Prostate gland (tissue), 2 donors: Measurements from ENCODE around the gene ZNF423. TPM values are rescaled to one million over a fixed set of nuclear protein-coding genes. Genes with fewer than 3 reads are reported as not detected.
A peak's percentile ranks its signal among the peaks of the same experiment; 100 is the strongest.

Experiments
- DNase-seq: peaks from one replicate; pipeline ENCODE4 v3.0.0-alpha.2; 2019; ENCODE audit warnings: low spot score
- H3K27ac ChIP-seq, 2 donors: fragments of 200-600 bp; sonication (generic); 2 replicates each; pipeline ENCODE4 v1.5.1; 2017 to 2019
- H3K27me3 ChIP-seq: fragments of 200-600 bp; sonication (generic); replicated peaks from 2 replicates; pipeline ENCODE4 v1.5.1; 2019; ENCODE audit not compliant: insufficient read depth
- H3K36me3 ChIP-seq, 2 donors: fragments of 200-600 bp; sonication (generic); 1 replicate in 1 of 2; 2 replicates in 1 of 2; pipeline versions ENCODE4 v1.5.1 to v1.8.1; 2017 to 2019
- H3K4me1 ChIP-seq: fragments of 200-600 bp; sonication (generic); replicated peaks from 2 replicates; pipeline ENCODE4 v1.5.1; 2019
- H3K4me3 ChIP-seq, 2 donors: fragments of 200-600 bp; sonication (generic); 2 replicates each; pipeline ENCODE4 v1.5.1; 2017 to 2019
- H3K9me3 ChIP-seq: fragments of 200-600 bp; sonication (generic); 2 replicates; pipeline ENCODE4 v1.5.1; 2017
- CTCF ChIP-seq, 4 experiments: fragments of 200-600 bp in 2 of 4; fragments of 450-650 bp in 2 of 4; sonication (generic) in 2 of 4; IDR thresholded peaks; 1 replicate in 3 of 4; 2 replicates in 1 of 4; pipeline ENCODE4 v1.5.1; 2016 to 2019; ENCODE audit warnings: antibody characterized with exemption in 4 of 4, mild to moderate bottlenecking in 2 of 4, moderate library complexity in 2 of 4
- POLR2A ChIP-seq: fragments of 450-650 bp; IDR thresholded peaks from one replicate; pipeline ENCODE4 v1.6.1; 2016; ENCODE audit warnings: antibody characterized with exemption, mild to moderate bottlenecking
- POLR2AphosphoS5 ChIP-seq: sonication (generic); formaldehyde crosslinking; IDR thresholded peaks from one replicate; pipeline ENCODE4 v1.6.1; 2017; ENCODE audit warnings: antibody characterized with exemption
- WGBS: methylation state at CpG from one replicate; pipeline ENCODE4 v1.1.5; 2018; 5-methylcytosine and 5-hydroxymethylcytosine counted together
- intact Hi-C: fragments of 100-400 bp; cut with DNase I; formaldehyde crosslinking; loops from one replicate; pipeline ENCODE4 v1.14.2; 2022
- total RNA-seq, 2 donors: library from RNA; depleted of rRNA; stranded (reverse); fragments of >200 nt; gene quantifications; one replicate each; pipeline ENCODE4 v1.1.0, GENCODE V29; 2016

Gene ZNF423
- total RNA-seq, 2 donors from 2014 or later, result 6.1 to 22.7 TPM

DNA sequence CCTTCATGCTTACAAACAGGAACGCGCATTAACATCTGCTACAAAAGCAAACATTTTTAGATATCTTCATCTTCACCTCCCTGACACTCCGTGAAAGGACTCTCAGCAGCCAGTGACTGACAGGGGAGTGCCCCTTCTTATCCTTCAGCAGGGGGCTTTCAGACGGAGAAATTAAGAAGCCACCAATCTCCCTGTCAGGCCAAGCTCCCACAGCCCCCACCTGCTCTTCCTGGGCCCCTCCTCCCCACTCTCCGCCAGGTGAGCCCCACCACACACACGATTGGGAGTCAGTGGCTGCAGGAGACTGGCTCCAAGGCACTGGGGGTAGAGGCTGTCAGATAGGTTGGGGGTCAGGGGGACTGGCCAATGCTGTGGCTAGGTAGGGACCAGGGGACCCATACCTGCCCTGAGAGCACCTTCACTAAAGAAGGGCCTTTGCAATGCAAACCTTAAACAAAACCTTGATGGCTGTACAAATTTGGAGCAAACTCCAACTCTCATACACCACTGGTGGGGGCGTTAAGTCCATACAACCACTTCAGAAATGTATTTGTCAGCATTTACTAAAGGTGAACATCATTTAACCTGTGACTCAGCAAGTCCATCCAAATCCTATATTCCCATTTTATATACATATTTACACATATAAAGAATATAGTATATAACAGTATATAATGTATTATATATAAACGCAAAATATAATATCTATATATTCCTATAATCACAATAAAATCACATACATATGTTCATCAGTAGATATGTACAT is 232.2 kb downstream of the ZNF423 start:
- Histone ChIP-seq H3K27me3 (no peaks in the 10 kb centered on the region), H3K4me1 (no peaks in the 10 kb centered on the region), H3K4me3 (no peak overlapping the region), H3K36me3 (no peaks in the 10 kb centered on the region), H3K9me3 (no peaks in the 10 kb centered on the region), H3K27ac (no peak overlapping the region)
- no peak for DNase-seq
- intact Hi-C loops, result no loop called here
- 86% methylated on average over 8 of the region's 8 CpGs for WGBS
- no peak for TF ChIP-seq CTCF (IDR thresholded peaks at IDR 0.05)
- TF ChIP-seq POLR2AphosphoS5, result no peak
- no peak for TF ChIP-seq POLR2A

GRCh38 chr16:49622421-49623402 is 233.2 kb downstream of the ZNF423 start:
- WGBS, result 95% methylated on average over 17 of the region's 17 CpGs
- Histone ChIP-seq H3K27ac (no peak overlapping the region), H3K36me3 (no peaks in the 10 kb centered on the region), H3K4me1 (no peaks in the 10 kb centered on the region), H3K4me3 (no peak overlapping the region), H3K27me3 (no peaks in the 10 kb centered on the region), H3K9me3 (no peaks in the 10 kb centered on the region)
- no peak for DNase-seq
- TF ChIP-seq POLR2A, result no peak
- no peak for TF ChIP-seq CTCF (IDR thresholded peaks at IDR 0.05)
- TF ChIP-seq POLR2AphosphoS5, result no peak
- intact Hi-C loops, result no loop called here

DNA sequence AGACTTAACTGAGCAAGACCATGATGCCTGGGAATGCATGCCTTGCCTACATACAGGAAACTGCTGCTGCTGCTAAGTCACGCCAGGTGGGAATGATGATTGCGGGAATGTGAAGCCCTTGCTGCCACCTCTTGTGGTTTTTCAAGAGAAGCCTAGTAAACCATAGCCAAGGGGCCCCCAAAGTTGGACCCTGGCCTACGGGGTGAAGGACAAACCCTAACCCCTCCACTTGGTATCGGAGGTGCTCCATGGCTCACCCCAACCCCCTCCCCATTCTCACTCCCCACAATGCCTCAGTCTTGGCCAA is 233.9 kb downstream of the ZNF423 start:
- Histone ChIP-seq H3K4me1 (no peaks in the 10 kb centered on the region), H3K9me3 (no peaks in the 10 kb centered on the region), H3K27me3 (no peaks in the 10 kb centered on the region), H3K36me3 (no peaks in the 10 kb centered on the region), H3K4me3 (no peak overlapping the region), H3K27ac (no peak overlapping the region)
- intact Hi-C loops, result no loop called here
- WGBS, result 94% methylated on average over 4 of the region's 4 CpGs
- no peak for DNase-seq
- TF ChIP-seq CTCF (IDR thresholded peaks at IDR 0.05) (no peak), POLR2AphosphoS5 (no peak), POLR2A (no peak)

GRCh38 chr16:49621241-49622083 is 234.4 kb downstream of the ZNF423 start:
- peak overlapping the region in 1 of 2 donors; percentile 53 for H3K27ac ChIP-seq
- 84% methylated on average over 13 of the region's 13 CpGs for WGBS
- no peak overlapping the region for H3K4me3 ChIP-seq
- no peaks in the 10 kb centered on the region for H3K9me3 ChIP-seq
- H3K27me3 ChIP-seq, result no peaks in the 10 kb centered on the region
- no peak for DNase-seq
- TF ChIP-seq POLR2AphosphoS5, result no peak
- no peak for TF ChIP-seq CTCF (IDR thresholded peaks at IDR 0.05)
- no peak for TF ChIP-seq POLR2A
- H3K36me3 ChIP-seq, result no peaks in the 10 kb centered on the region
- H3K4me1 ChIP-seq, result no peaks in the 10 kb centered on the region
- intact Hi-C loops, result no loop called here
